Trophoblast cell (in vitro differentiated cells and primary cell): Measurements from ENCODE around the gene RPL34.

ENCODE experiments used
- DNase-seq, 2 donors: peaks; one replicate each; pipeline ENCODE4 v3.0.0-alpha.2; 2016
- H2AFZ ChIP-seq: 2 replicates; pipeline ENCODE4 v1.6.1; 2013; ENCODE audit warnings: low read length, moderate library complexity, mild to moderate bottlenecking; ENCODE audit not compliant: insufficient read depth, poor library complexity
- H2AK5ac ChIP-seq: 2 replicates; pipeline ENCODE4 v1.6.1; 2013; ENCODE audit warnings: mild to moderate bottlenecking, low read length
- H2BK120ac ChIP-seq: 2 replicates; pipeline ENCODE4 v1.6.1; 2013; ENCODE audit warnings: low read length, mild to moderate bottlenecking, moderate library complexity; ENCODE audit not compliant: insufficient read depth, poor library complexity
- H2BK12ac ChIP-seq: 2 replicates; pipeline ENCODE4 v1.6.1; 2013; ENCODE audit warnings: mild to moderate bottlenecking, low read length, moderate library complexity
- H2BK5ac ChIP-seq: 2 replicates; pipeline ENCODE4 v1.6.1; 2013; ENCODE audit warnings: low read length, low read depth, moderate library complexity, mild to moderate bottlenecking; ENCODE audit not compliant: poor library complexity
- H3K14ac ChIP-seq: 2 replicates; pipeline ENCODE4 v1.6.1; 2013; ENCODE audit warnings: mild to moderate bottlenecking, low read length
- H3K18ac ChIP-seq: 2 replicates; pipeline ENCODE4 v1.6.1; 2013; ENCODE audit warnings: mild to moderate bottlenecking, low read length
- H3K23ac ChIP-seq: 2 replicates; pipeline ENCODE4 v1.6.1; 2013; ENCODE audit warnings: low read length
- H3K27ac ChIP-seq: 2 replicates; pipeline ENCODE4 v1.5.1; 2013; ENCODE audit warnings: low read depth, mild to moderate bottlenecking, inconsistent platforms, low read length, moderate library complexity
- H3K27me3 ChIP-seq: 2 replicates; pipeline ENCODE4 v1.6.1; 2013; ENCODE audit warnings: inconsistent platforms, mild to moderate bottlenecking, low read length, moderate library complexity; ENCODE audit not compliant: insufficient read depth
- H3K36me3 ChIP-seq, 2 experiments: 1 replicate in 1 of 2; 2 replicates in 1 of 2; pipeline ENCODE4 v1.6.1; 2013; ENCODE audit warnings: low read length in 2 of 2, mild to moderate bottlenecking in 2 of 2, moderate library complexity in 1 of 2; ENCODE audit not compliant: insufficient read depth in 2 of 2, control insufficient read depth in 1 of 2
- H3K4ac ChIP-seq: 2 replicates; pipeline ENCODE4 v1.6.1; 2013; ENCODE audit warnings: low read depth, mild to moderate bottlenecking, low read length, moderate library complexity
- H3K4me1 ChIP-seq, 2 experiments: 1 replicate in 1 of 2; 2 replicates in 1 of 2; pipeline ENCODE4 v1.6.1; 2013; ENCODE audit warnings: low read length in 2 of 2, mild to moderate bottlenecking in 2 of 2, moderate library complexity in 1 of 2; ENCODE audit not compliant: insufficient read depth in 2 of 2, control insufficient read depth in 1 of 2
- H3K4me2 ChIP-seq: 2 replicates; pipeline ENCODE4 v1.6.1; 2013; ENCODE audit warnings: inconsistent platforms, mild to moderate bottlenecking, low read length, moderate library complexity
- H3K4me3 ChIP-seq: 2 replicates; pipeline ENCODE4 v1.5.1; 2013; ENCODE audit warnings: mild to moderate bottlenecking, low read depth, low read length, inconsistent platforms
- H3K79me1 ChIP-seq: one replicate; pipeline ENCODE4 v1.6.1; 2013; ENCODE audit warnings: low read length
- H3K79me2 ChIP-seq: 2 replicates; pipeline ENCODE4 v1.6.1; 2013; ENCODE audit warnings: low read length, mild to moderate bottlenecking; ENCODE audit not compliant: control insufficient read depth, insufficient read depth, poor library complexity
- H3K9ac ChIP-seq: 2 replicates; pipeline ENCODE4 v1.6.1; 2013; ENCODE audit warnings: mild to moderate bottlenecking, low read length
- H3K9me3 ChIP-seq: 2 replicates; pipeline ENCODE4 v1.6.1; 2013; ENCODE audit warnings: low read depth, mild to moderate bottlenecking, control low read depth, inconsistent platforms, low read length; ENCODE audit not compliant: insufficient read depth
- H4K12ac ChIP-seq: 2 replicates; pipeline ENCODE4 v1.6.1; 2013; ENCODE audit warnings: low read depth, mild to moderate bottlenecking, low read length, moderate library complexity
- H4K8ac ChIP-seq: 2 replicates; pipeline ENCODE4 v1.6.1; 2013; ENCODE audit warnings: low read depth, mild to moderate bottlenecking, low read length, moderate library complexity
- H4K91ac ChIP-seq: one replicate; pipeline ENCODE4 v1.6.1; 2013; ENCODE audit warnings: low read depth, mild to moderate bottlenecking, low read length, moderate library complexity
- WGBS: extraction: QIAGEN DNeasy Blood & Tissue Kit; methylation state at CpG from one replicate; pipeline ENCODE4 v1.1.7; 2013; ENCODE audit warnings: missing lambda C conversion rate; ENCODE audit not compliant: insufficient read length, insufficient coverage; ENCODE audit errors: extremely low coverage; 5-methylcytosine and 5-hydroxymethylcytosine counted together

The RPL34 gene

GRCh38 chr4:108601532-108601931, 18.8 kb upstream of the RPL34 start:
- Histone ChIP-seq H4K12ac (no peak overlapping the region), H4K91ac (no peak overlapping the region), H3K36me3 (no peaks in the 10 kb centered on the region), H3K27ac (no peak overlapping the region), H2BK12ac (no peak overlapping the region), H3K23ac (no peak overlapping the region), H2AFZ (no peak overlapping the region), H3K18ac (no peak overlapping the region), H3K4ac (no peak overlapping the region), H2AK5ac (no peak overlapping the region), H3K9me3 (no peaks in the 10 kb centered on the region), H2BK5ac (no peak overlapping the region), H3K4me1 (no peaks in the 10 kb centered on the region), H3K14ac (no peak overlapping the region), H3K9ac (no peak overlapping the region), H3K79me1 (no peaks in the 10 kb centered on the region), H3K27me3 (no peaks in the 10 kb centered on the region), H3K4me2 (no peak overlapping the region), H3K79me2 (no peaks in the 10 kb centered on the region), H3K4me3 (no peak overlapping the region), H4K8ac (no peak overlapping the region), H2BK120ac (no peak overlapping the region)
- WGBS: no CpG with 5 or more reads among the region's 1 CpG
- no peak for DNase-seq

GRCh38 chr4:108602163-108602562, 18.2 kb upstream of the RPL34 start:
- no peak overlapping the region for H3K9ac ChIP-seq

GRCh38 chr4:108607079-108607815, 13.1 kb upstream of the RPL34 start:
- Histone ChIP-seq H2AFZ (no peak overlapping the region), H3K79me1 (no peaks in the 10 kb centered on the region), H3K23ac (no peak overlapping the region), H3K14ac (no peak overlapping the region), H3K9me3 (no peaks in the 10 kb centered on the region), H3K36me3 (no peaks in the 10 kb centered on the region), H3K4ac (no peak overlapping the region), H3K79me2 (no peaks in the 10 kb centered on the region), H3K4me2 (no peak overlapping the region), H3K4me3 (no peak overlapping the region), H3K4me1 (no peaks in the 10 kb centered on the region), H2BK5ac (no peak overlapping the region), H4K91ac (no peak overlapping the region), H4K12ac (no peak overlapping the region), H2BK12ac (no peak overlapping the region), H3K27me3 (no peaks in the 10 kb centered on the region), H2AK5ac (no peak overlapping the region), H4K8ac (no peak overlapping the region), H3K18ac (no peak overlapping the region), H3K9ac (no peak overlapping the region), H2BK120ac (no peak overlapping the region), H3K27ac (no peak overlapping the region)
- DNase-seq: peak; percentile 67 to 93
- WGBS: no CpG with 5 or more reads among the region's 4 CpGs

More at GRCh38 chr4:108602163-108602562, 18.2 kb upstream of the RPL34 start:
- Histone ChIP-seq H3K79me1 (no peaks in the 10 kb centered on the region), H3K23ac (no peak overlapping the region), H4K12ac (no peak overlapping the region), H3K27me3 (no peaks in the 10 kb centered on the region), H3K9me3 (no peaks in the 10 kb centered on the region), H2BK12ac (no peak overlapping the region), H3K14ac (no peak overlapping the region), H4K8ac (no peak overlapping the region), H2AK5ac (no peak overlapping the region), H3K27ac (no peak overlapping the region), H3K36me3 (no peaks in the 10 kb centered on the region), H3K18ac (no peak overlapping the region), H4K91ac (no peak overlapping the region), H3K4ac (no peak overlapping the region), H2BK5ac (no peak overlapping the region), H2AFZ (no peak overlapping the region), H3K4me2 (no peak overlapping the region), H2BK120ac (no peak overlapping the region), H3K4me1 (no peaks in the 10 kb centered on the region), H3K79me2 (no peaks in the 10 kb centered on the region), H3K4me3 (no peak overlapping the region)
- WGBS: no CpG with 5 or more reads among the region's 3 CpGs
- no peak for DNase-seq

GRCh38 chr4:108611365-108611764, 9.0 kb upstream of the RPL34 start:
- H2BK120ac ChIP-seq: no peak overlapping the region
- no peaks in the 10 kb centered on the region for H3K36me3 ChIP-seq
- WGBS: no CpG with 5 or more reads among the region's 10 CpGs
- no peak overlapping the region for H3K23ac ChIP-seq
- no peaks in the 10 kb centered on the region for H3K27me3 ChIP-seq
- no peak overlapping the region for H2AFZ ChIP-seq
- no peak overlapping the region for H2BK12ac ChIP-seq
- no peak overlapping the region for H3K27ac ChIP-seq
- no peak overlapping the region for H2BK5ac ChIP-seq
- no peak for DNase-seq
- H2AK5ac ChIP-seq: no peak overlapping the region
- H3K18ac ChIP-seq: no peak overlapping the region
- no peak overlapping the region for H3K14ac ChIP-seq
- no peaks in the 10 kb centered on the region for H3K79me1 ChIP-seq
- H4K91ac ChIP-seq: no peak overlapping the region
- no peak overlapping the region for H4K8ac ChIP-seq
- H3K9ac ChIP-seq: no peak overlapping the region
- H3K9me3 ChIP-seq: no peaks in the 10 kb centered on the region
- H3K4me1 ChIP-seq: no peaks in the 10 kb centered on the region
- H3K4me2 ChIP-seq: no peak overlapping the region
- no peak overlapping the region for H3K4me3 ChIP-seq
- no peak overlapping the region for H4K12ac ChIP-seq
- no peak overlapping the region for H3K4ac ChIP-seq
- no peaks in the 10 kb centered on the region for H3K79me2 ChIP-seq
